NCI-H2227 (cell line): Measurements from ENCODE around the gene YWHAH.

Source experiments
- DNase-seq: peaks from one replicate; lab custom pipeline; 2025; ENCODE audit not compliant: unreplicated experiment; lab: John Stamatoyannopoulos, UW

YWHAH gene

GRCh38 chr22:31948002-31948401 lies 3.7 kb downstream of the YWHAH start:
- DNase-seq = no peak

DNA sequence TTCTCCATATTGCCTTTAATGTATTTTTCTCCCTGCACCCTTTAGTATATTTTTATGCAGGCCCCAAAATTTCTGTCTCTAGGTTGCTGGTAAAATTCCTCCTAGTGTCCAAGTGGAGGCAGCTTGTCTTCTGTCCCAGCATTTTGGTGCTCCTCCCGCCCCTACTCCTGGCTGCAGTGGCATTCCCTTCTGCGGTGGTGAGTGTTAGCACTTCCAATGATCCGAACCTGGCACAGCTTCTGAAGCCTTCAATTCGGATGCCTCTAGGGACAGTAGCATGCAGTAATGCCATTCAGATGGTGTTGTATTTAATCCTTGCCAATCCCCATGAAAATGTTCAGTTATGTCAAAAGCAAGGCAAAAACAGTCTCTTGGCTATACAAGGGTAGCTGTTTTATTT lies 5.9 kb downstream of the YWHAH start:
- DNase-seq = no peak

DNA sequence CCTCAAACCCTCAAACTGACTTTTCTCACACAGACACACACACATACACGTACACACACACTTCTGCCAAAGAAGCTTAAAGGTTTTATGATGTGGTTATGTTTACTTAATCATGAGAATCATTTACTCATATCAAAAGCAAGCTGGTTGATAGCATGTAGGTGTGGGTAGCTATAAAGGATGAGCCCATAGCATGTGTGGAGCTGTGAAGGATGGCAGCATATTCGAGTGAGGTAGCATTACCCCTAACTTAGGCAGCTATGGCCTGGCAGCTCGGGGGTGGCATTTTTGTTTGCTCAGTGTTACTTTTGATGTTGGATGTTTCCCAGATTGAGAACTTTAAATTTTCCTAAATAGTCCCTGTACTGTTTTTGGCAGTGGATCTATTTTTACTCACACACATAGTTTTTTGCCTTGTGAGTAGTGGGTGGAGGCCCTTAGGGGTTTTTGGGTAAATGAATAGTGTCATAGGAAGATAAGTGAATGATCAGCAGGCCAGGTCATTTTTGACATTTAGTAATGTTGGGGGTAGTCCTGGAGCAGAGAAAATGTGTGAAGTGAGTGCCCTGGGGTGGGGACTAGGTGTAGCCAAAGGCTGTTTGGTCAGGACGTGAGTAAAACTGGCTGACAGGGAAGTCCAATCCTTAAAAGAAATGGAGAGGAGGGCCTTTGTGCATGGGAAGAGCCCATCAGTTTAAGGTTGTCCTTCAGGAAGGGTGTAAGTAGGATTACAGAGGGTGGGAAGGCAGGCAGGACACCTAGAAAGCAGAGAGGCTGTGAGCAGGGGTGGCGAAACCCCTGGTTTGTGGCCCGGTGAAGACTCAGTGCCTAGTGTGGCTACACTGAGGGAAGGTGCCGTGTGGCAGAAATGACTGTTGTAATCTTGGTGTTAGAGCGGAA lies 7.1 kb downstream of the YWHAH start:
- no peak for DNase-seq

DNA sequence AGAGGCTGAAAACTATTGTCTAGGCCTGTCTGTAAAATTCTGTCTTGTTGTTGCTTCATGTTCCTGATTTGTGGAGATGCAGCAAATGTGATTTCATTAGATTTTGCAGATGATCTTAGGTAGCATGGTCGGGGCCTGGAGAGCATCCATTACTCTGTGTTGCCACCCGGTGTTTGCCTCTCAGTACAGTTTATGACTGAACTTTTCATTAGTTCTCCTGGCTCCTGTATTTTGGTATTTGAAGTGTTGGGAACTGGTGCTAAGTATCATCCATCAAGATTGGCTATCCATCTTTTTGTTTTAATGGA lies 7.7 kb downstream of the YWHAH start:
- DNase-seq = no peak

DNA sequence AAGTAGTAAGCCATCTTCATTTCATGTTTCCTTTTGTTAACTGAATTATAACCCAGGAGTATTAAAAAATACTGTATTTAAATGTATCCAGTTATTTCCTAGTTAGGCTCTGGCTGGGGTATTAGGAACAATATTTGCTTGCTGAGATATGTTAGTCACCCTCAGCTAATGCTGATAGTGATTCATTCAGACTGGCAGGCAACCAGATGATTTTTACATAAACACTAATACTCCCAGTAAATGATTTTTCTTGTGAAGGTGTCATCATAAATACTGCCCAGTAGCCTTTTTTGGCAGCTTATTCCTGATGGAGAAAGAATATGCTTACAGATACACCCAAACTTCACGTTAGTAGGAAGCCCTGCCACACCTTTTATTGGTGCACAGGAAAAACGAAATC lies 8.1 kb downstream of the YWHAH start:
- DNase-seq = no peak

DNA sequence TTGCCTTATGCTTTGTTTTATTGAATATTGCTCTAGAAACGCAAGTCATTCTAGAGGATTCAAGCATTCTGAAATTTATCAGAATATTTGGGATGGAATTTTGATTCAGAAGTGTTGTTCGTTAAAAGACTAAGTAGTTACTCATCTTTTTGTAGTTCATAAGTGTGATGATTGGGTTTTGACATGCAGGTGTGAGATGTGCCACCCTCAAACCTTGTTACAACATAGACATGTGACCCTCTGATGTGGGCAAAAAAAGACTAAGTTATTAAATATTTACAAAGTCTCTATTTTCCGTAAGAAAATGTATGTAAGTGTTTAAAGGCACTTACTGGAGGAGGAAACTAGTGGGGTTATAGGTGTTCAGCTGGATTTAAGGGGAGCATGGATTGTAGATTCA lies 8.9 kb downstream of the YWHAH start:
- DNase-seq = no peak

DNA sequence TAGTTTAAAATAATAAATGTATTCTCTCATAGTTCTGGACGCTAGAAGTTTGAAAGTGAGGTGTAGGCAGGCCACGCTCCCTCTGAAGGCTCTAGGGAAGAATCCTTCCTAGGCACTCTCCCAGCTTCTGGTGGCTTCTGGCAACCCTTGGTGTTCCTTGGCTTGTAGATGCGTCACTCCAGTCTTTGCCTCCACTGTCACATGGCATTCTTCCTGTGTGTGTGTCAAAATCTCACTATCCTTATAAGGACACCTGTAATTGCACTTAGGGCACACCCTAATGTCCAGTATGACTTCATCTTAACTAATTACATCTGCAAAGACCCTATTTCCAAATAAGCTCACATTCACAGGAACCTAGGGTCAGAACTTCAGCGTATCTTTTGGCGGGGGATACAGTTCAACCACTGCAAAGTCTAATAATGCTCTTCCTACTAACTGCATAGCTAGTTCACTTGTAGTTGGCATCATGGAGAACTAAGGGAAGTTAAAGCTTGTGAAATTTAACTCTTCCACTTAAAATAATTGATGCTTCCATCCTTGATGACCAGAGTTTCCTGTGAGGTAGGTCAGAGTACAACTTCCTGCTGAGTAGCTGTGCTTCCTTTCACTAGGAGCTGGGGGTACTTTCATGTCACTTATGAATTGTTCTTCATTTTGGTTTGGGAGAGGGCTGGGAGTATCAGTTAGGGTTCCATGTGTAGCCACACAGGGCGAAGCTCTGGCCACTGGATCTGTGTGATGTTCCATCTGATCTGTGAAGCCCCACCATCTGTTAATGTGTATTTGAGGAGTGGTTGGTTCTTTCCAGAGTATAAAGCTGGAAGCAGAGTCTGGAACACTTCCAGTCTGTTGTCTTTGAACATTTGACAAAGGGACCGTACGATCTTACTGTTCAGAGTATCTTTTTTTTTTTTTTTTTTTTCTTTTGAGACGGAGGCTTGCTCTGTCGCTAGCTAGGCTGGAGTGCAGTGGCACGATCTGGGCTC lies 10.5 kb downstream of the YWHAH start:
- no peak for DNase-seq

- no peak for DNase-seq
Observed at GRCh38 chr22:31956360-31956759, 12.0 kb downstream of the YWHAH start.

GRCh38 chr22:31957970-31958594 lies 13.7 kb downstream of the YWHAH start:
- DNase-seq = no peak

GRCh38 chr22:31958625-31959239 lies 14.4 kb downstream of the YWHAH start:
- no peak for DNase-seq

DNA sequence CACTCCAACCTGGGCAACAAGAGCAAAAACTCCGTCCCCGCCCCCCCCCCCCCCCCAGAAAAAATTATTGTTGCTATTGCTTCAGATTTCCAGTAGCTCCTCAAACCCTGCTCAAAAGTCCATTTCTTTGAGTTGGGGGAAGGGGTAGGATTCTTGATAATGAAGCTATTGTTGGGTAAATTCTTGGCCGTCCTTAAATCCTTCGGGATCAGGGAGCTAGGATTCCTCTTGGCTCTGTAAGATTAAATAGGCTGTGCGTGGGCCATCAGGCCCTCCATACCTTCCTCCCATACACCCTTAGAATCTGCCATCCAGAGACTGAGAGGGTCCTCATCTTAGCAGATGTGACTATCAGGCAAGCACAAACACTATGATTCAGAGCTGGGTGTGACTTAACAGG lies 16.4 kb downstream of the YWHAH start:
- DNase-seq = no peak

DNA sequence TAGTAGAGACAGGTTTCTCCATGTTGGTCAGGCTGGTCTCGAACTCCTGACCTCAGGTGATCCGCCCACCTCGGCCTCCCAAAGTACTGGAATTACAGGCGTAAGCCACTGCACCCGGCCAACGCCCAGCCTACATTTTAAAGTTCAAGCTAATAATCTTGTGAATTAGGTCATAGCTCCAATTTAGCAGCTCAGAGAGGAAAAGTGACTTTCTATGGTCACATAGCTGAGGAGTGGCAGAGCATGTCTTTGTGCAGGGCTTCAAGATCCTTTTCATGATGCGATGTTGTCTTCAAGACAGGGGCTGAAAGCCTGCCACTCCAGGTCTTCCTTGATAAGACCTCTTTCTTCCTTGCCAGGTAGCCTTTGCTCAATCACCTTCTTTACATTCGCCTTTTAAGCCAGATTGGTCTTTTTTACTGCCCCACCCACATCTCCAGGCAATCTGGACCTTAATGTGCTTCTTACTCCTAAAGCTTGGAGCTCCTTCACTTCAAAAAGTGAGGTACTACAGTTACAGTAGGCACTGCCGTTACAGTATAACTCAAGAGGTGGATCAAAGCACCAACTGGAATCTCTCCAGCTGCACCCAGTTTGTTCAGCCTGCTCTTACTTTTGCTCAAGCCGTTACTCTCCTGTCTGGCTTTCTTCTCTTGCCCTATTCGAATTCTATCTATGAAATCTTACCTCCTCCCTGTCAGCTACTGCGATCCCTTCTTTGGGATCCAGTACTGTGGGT lies 18.2 kb downstream of the YWHAH start:
- no peak for DNase-seq

- DNase-seq = no peak
Observed at GRCh38 chr22:31968022-31968421, 23.7 kb downstream of the YWHAH start.

DNA sequence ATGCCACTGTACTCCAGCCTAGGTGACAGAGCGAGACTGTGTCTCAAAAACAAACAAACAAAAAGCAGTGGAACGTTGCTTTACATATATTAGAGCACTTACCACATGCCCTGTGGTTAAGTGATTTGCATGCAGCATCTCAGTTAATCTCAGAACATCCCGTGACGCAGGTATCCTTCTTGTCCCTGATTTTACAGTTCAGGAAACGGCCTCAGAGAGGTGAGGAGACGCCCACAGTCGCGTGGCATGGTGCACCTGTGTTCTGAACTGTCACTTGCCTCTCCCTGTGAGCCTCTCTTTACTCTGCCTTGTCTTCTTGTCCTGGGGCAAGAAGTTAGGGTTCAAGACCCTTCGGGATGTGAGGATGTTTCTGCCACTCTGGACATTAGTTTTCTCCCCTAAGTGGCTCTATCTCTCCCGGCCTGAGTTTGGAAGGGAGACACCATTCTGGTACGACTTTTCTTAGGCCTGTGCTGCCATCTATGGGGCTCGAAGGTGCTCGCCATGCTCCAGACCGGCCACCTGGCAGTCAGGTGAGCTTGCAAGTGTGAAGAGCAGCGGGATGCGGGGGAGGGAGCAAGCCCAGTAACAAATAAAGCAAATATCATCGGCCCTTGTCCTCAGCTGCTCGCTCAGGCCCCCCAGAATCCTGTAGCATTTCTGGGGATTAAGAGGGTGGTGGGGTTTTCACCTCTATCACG lies 25.6 kb downstream of the YWHAH start:
- DNase-seq = peak; percentile 60

DNA sequence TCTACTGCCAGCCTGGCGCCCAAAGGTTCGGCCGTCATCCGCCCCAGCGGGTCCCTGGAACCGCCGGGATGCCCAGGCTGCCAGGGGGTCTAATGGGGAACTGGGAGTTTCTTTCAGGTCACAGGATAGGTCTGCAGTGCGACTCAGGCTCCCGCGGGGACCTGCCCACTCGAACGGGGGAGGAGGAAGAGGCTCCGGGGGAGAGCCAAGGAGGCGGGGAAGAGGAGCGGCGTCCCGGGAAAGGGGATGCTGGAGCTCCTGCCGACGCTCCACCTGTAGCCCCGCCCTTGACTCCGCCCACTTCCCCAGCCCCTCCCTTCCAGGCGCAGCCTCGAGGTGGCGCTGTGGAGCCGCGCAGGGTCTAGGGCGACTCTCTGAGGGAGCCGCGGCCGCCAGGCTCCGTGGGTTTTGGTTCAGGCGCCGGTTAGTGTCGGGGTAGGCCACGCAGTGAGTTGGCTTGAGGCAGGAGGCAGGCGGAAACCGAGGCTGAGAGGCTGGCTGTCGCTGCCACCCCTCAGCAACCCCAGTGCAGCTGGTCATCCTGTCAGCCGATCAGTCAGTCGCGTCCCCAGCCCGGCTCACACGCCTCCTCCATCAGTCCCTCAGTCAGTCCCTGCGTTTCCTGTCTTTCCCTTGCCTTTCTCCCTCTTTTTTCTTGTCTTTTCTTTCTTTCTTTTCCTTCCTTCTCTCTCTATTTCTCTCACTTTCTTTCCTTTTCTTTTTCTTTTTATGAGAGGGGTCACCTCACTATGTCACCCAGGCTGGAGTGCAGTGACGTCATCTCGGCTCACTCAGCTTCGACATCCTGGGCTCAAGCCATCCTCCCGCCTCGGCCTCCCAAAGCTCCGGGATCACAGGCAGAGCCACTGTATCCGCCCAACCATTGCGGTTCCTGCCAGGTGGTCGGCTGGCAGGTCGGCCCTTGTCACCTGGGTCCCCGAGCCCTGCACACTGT lies 26.4 kb downstream of the YWHAH start:
- DNase-seq = peak; percentile 87

DNA sequence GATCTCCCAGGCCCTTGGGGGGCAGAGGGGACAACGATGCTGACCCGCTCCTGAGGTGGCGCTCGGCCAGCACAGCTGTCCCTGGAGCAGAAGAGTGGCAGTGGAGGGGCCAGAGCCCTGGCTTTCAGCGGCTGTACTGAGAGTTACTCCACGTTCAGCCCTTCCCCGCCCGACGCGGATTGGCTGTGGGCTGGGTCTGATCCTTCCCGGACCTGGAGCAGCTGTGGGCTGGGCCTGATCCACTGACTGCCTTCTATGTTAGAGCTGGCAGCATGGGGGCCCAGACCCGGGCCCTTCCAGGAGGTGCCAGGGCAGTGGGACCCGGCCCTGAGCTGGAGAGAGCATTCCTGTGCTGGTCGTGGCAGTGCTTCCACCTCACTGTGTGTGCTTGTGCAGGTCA lies 27.8 kb downstream of the YWHAH start:
- DNase-seq = no peak

DNA sequence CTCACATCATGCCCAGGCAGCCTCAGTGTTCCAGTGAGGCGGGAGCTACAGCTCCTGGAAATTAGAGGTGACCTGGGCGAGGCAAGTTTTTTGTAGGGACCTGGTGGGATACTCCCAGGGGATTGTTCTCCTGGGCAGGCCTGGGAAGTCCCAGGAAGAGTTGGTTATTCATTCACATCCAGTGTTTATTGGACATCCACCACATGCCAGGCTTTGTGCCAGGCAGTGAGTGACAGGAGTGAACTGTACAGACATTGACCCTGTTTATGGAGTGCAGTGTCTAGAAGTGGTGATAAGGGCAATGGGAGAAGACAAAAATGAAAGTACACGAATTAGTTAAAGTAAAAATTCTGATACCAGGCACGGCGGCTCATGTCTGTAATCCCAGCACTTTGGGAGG lies 29.4 kb downstream of the YWHAH start:
- no peak for DNase-seq

- DNase-seq = peak; percentile 72
Observed at GRCh38 chr22:31977141-31977841, 33.0 kb downstream of the YWHAH start.
